ENCODE measurements around the gene LBP.
"Not testable (repeated sequence)": the region's sequence is repeated elsewhere in the genome, so short reads cannot be mapped to it uniquely, and the experiment has no call there.

Gene LBP

GRCh38 chr20:38308447-38308846 lies 37.8 kb upstream of the LBP start:
- Histone ChIP-seq H3K4me3 (no peak overlapping the region), H3K27ac (no peak overlapping the region)
- no peak for TF ChIP-seq CTCF (IDR thresholded peaks at IDR 0.05)
- no peak for DNase-seq (ENCODE audit: low spot score)

GRCh38 chr20:38311091-38311490 lies 35.2 kb upstream of the LBP start:
- H3K27ac ChIP-seq, result no peak overlapping the region
- no peak for TF ChIP-seq CTCF (IDR thresholded peaks at IDR 0.05)
- no peak overlapping the region for H3K4me3 ChIP-seq
- no peak for DNase-seq (ENCODE audit: low spot score)

DNA sequence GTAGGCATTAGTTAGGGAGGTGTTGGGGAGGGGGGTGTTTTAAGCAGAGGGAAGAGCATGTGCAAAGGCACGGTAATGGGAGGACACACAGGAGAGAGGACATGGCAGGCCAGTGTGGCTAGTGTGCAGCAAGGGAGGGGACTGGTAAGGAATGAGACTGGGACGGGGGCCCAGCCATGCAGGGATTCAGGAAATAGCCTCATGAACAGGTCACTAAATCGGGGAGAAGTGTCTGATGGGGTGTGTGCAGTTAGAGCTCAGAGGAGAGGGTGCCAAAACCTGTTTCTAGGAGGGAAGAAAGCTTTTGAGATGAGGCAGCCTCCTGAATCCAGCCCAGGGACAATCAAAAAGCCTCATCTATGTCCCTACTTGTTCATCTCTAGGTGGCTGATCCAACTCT lies 34.8 kb upstream of the LBP start:
- no peak for TF ChIP-seq CTCF (IDR thresholded peaks at IDR 0.05)
- no peak for DNase-seq (ENCODE audit: low spot score)
- Histone ChIP-seq H3K27ac (no peak overlapping the region), H3K4me3 (no peak overlapping the region)

GRCh38 chr20:38313676-38314075 lies 32.6 kb upstream of the LBP start:
- Histone ChIP-seq H3K27ac (no peak overlapping the region), H3K4me3 (no peak overlapping the region)
- no peak for TF ChIP-seq CTCF (IDR thresholded peaks at IDR 0.05)
- DNase-seq (ENCODE audit: low spot score), result no peak

DNA sequence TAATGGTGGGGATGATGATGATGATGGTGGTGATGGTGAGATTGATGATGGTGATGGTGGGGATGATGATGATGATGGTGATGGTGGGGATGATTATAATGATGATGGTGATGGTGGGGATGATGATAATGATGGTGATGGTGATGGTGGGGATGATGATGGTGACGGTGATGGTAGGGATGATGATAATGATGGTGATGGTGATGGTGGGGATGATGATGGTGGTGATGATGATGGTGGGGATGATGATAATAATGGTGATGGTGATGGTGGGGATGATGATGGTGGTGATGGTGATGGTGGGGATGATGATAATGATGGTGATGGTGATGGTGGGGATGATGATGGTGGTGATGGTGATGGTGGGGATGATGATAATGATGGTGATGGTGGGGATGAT lies 31.9 kb upstream of the LBP start:
- H3K4me3 ChIP-seq; DNase-seq (ENCODE audit: low spot score); H3K27ac ChIP-seq: not testable (repeated sequence)

- TF ChIP-seq CTCF (IDR thresholded peaks at IDR 0.05), result no peak
- Histone ChIP-seq H3K27ac (no peak overlapping the region), H3K4me3 (no peak overlapping the region)
- DNase-seq (ENCODE audit: low spot score), result no peak
These were observed 30.9 kb upstream of the LBP start for GRCh38 chr20:38315290-38315966.

DNA sequence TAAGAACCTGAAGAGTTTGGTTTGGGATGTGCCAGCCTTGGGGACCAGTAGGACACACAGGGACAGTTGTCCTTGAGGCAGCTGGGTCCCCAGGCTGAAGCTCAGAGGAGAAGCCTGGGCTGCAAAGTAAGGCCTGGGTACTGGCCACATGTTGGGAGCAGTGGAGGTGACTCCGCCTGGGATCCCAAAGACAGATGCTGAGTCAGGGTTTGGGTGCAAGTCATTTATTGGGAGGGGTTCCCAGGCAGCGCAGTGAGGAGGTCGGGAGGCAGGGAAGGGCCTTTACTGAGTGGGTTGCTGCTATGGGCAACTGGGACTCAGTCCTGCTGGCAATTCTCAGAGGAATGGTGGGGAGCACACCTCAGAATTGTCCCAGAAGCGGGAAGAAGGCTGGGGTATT lies 29.9 kb upstream of the LBP start:
- no peak for DNase-seq (ENCODE audit: low spot score)
- Histone ChIP-seq H3K27ac (no peak overlapping the region), H3K4me3 (no peak overlapping the region)
- no peak for TF ChIP-seq CTCF (IDR thresholded peaks at IDR 0.05)

Data from coronary artery (tissue), 2 donors.